ENCODE measurements around the gene TNFAIP3.

The TNFAIP3 gene

GRCh38 chr6:137850816-137851602, 16.1 kb upstream of the TNFAIP3 start:
- Histone ChIP-seq H3K4me3 (ENCODE audit: low read depth, low read length) (no peak overlapping the region), H3K27me3 (ENCODE audit: insufficient read depth, low read depth, severe bottlenecking) (no peaks in the 10 kb centered on the region), H3K9me3 (ENCODE audit: severe bottlenecking) (no peaks in the 10 kb centered on the region), H3K36me3 (no peaks in the 10 kb centered on the region), H3K27ac (no peak overlapping the region)
- DNase-seq, result no peak
- TF ChIP-seq, protein P1, sequence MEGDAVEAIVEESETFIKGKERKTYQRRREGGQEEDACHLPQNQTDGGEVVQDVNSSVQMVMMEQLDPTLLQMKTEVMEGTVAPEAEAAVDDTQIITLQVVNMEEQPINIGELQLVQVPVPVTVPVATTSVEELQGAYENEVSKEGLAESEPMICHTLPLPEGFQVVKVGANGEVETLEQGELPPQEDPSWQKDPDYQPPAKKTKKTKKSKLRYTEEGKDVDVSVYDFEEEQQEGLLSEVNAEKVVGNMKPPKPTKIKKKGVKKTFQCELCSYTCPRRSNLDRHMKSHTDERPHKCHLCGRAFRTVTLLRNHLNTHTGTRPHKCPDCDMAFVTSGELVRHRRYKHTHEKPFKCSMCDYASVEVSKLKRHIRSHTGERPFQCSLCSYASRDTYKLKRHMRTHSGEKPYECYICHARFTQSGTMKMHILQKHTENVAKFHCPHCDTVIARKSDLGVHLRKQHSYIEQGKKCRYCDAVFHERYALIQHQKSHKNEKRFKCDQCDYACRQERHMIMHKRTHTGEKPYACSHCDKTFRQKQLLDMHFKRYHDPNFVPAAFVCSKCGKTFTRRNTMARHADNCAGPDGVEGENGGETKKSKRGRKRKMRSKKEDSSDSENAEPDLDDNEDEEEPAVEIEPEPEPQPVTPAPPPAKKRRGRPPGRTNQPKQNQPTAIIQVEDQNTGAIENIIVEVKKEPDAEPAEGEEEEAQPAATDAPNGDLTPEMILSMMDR (IDR thresholded peaks at IDR 0.05; ENCODE audit: low read depth, low read length), result no peak

- no peak overlapping the region for H3K27ac ChIP-seq
- TF ChIP-seq, protein P1 (IDR thresholded peaks at IDR 0.05; ENCODE audit: low read depth, low read length), result no peak
Measured at GRCh38 chr6:137851669-137852068, 15.4 kb upstream of the TNFAIP3 start.

GRCh38 chr6:137852346-137852745, 14.7 kb upstream of the TNFAIP3 start:
- H3K9me3 ChIP-seq (ENCODE audit: severe bottlenecking), result no peaks in the 10 kb centered on the region
- no peak overlapping the region for H3K4me3 ChIP-seq (ENCODE audit: low read depth, low read length)

More at GRCh38 chr6:137851669-137852068, 15.4 kb upstream of the TNFAIP3 start:
- Histone ChIP-seq H3K4me3 (ENCODE audit: low read depth, low read length) (no peak overlapping the region), H3K9me3 (ENCODE audit: severe bottlenecking) (no peaks in the 10 kb centered on the region), H3K27me3 (ENCODE audit: insufficient read depth, low read depth, severe bottlenecking) (no peaks in the 10 kb centered on the region), H3K36me3 (no peaks in the 10 kb centered on the region)
- no peak for DNase-seq

GRCh38 chr6:137852811-137853210, 14.2 kb upstream of the TNFAIP3 start:
- no peaks in the 10 kb centered on the region for H3K27me3 ChIP-seq (ENCODE audit: insufficient read depth, low read depth, severe bottlenecking)
- no peaks in the 10 kb centered on the region for H3K9me3 ChIP-seq (ENCODE audit: severe bottlenecking)
- H3K27ac ChIP-seq, result no peak overlapping the region
- TF ChIP-seq, protein P1 (IDR thresholded peaks at IDR 0.05; ENCODE audit: low read depth, low read length), result no peak
- H3K4me3 ChIP-seq (ENCODE audit: low read depth, low read length), result no peak overlapping the region
- H3K36me3 ChIP-seq, result no peaks in the 10 kb centered on the region
- DNase-seq, result no peak

More at GRCh38 chr6:137852346-137852745, 14.7 kb upstream of the TNFAIP3 start:
- no peak overlapping the region for H3K27ac ChIP-seq
- no peaks in the 10 kb centered on the region for H3K27me3 ChIP-seq (ENCODE audit: insufficient read depth, low read depth, severe bottlenecking)
- H3K36me3 ChIP-seq, result no peaks in the 10 kb centered on the region
- DNase-seq, result no peak
- TF ChIP-seq, protein P1 (IDR thresholded peaks at IDR 0.05; ENCODE audit: low read depth, low read length), result no peak

DNA sequence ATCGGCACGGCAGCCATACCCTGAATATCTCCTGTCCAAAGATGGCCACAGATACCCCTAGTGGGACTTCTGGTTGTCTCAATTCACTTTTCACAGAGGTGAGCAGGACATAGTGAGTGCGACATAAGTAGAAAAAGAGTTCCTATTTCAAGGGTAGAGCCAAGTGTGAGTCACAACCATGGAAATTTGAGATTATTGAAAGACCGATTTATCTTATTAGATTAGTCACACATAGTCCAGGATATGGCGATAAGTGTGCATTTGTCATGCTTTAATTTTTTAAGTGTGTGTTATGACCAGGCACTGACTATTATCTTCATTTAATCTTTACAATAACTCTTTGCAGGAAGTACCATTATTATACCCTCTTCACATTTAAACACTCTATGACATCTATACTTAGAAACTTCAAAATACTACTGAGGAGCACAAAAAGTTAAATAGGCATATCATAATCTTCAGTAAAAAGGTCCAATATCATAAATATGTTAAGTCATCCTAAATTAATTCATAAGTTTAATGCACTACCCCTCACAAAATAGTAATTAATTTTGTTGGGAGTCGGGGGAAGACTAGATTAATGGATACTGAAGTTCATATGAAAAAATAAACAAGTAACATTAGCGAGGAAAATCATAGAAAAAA, 13.4 kb upstream of the TNFAIP3 start:
- no peak for DNase-seq
- no peaks in the 10 kb centered on the region for H3K36me3 ChIP-seq
- H3K4me3 ChIP-seq (ENCODE audit: low read depth, low read length), result no peak overlapping the region
- TF ChIP-seq, protein P1 (IDR thresholded peaks at IDR 0.05; ENCODE audit: low read depth, low read length), result no peak
- H3K27ac ChIP-seq, result no peak overlapping the region
- H3K9me3 ChIP-seq (ENCODE audit: severe bottlenecking), result no peaks in the 10 kb centered on the region
- no peaks in the 10 kb centered on the region for H3K27me3 ChIP-seq (ENCODE audit: insufficient read depth, low read depth, severe bottlenecking)
